GM19455 (cell line): Measurements from ENCODE around the gene CMIP.

Source experiments
- ATAC-seq: cut with Tn5 transposase; IDR thresholded peaks from one replicate; pipeline ENCODE4 v1.9.1; 2021; ENCODE audit not compliant: unreplicated experiment

Gene CMIP

DNA sequence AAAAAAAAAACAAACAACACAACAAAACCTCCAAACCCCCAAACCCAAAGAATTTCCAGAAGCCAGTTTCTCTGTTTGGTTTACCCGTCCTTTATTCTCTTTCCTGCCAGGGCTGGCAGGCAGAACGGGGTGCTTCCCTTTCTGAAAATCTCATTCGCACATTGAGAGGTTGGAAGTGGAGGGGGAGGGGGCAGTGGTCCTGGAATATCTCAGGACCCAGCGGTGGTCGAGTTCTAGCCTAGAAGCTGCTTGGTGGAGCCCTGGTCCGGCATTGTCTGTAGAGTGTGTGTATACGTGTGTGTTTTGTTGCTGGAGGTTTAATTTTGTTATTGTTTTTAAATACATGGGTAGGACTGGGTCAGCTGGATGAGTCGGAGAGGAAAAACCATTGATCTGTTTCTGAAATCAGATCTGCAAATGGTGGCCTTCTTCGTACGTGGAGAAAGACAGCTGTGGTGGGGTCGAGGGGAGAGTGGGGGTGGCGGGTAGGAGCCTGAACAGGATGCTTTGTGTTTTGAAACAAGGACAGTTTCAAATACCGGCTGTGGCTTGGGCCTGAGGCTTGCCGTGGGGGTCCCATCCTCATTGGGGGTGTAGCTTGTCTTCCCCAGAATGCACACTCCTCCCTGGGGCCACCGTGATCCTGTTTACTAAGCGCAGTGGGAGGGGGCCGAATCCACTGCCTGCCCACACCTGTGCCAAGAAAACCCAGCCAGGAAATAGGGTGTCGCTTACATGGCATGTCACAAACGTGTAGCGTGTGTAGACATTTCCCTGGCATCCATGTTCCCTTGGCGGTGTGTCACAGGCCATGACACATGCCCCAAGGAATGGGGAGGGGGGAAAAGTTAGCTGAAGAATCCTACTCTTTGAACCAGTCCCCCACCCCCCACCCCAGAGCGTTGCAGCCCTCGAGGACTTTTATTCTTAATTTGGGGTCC, 1.6 kb downstream of the CMIP start:
- no peak for ATAC-seq

GRCh38 chr16:81446907-81447268, 2.3 kb downstream of the CMIP start:
- no peak for ATAC-seq

GRCh38 chr16:81447383-81448101, 2.9 kb downstream of the CMIP start:
- ATAC-seq = no peak

GRCh38 chr16:81448154-81449131, 3.8 kb downstream of the CMIP start:
- ATAC-seq = no peak

DNA sequence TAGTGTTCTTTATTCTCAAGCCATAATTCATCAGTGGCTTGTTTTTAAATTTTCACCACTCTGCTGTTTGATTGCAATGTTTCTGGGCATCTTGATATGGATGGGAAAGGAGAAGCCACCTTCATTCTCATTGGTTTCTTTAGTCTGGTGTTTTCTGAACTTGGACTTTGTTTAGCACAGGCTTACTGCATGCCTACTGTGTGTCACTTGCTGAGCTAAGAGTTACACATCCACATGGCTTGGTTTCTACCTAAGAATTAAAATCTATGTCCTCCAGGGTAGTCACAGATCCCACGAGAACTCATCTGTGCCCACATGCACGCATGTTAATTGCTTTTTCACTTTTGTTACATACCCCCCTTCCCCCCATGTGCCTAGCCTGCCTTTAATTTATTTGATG, 4.6 kb downstream of the CMIP start:
- no peak for ATAC-seq

GRCh38 chr16:81449899-81450608, 5.4 kb downstream of the CMIP start:
- no peak for ATAC-seq

GRCh38 chr16:81450783-81451491, 6.3 kb downstream of the CMIP start:
- ATAC-seq = no peak

- ATAC-seq = no peak
These were observed 7.4 kb downstream of the CMIP start for GRCh38 chr16:81451753-81452680.

DNA sequence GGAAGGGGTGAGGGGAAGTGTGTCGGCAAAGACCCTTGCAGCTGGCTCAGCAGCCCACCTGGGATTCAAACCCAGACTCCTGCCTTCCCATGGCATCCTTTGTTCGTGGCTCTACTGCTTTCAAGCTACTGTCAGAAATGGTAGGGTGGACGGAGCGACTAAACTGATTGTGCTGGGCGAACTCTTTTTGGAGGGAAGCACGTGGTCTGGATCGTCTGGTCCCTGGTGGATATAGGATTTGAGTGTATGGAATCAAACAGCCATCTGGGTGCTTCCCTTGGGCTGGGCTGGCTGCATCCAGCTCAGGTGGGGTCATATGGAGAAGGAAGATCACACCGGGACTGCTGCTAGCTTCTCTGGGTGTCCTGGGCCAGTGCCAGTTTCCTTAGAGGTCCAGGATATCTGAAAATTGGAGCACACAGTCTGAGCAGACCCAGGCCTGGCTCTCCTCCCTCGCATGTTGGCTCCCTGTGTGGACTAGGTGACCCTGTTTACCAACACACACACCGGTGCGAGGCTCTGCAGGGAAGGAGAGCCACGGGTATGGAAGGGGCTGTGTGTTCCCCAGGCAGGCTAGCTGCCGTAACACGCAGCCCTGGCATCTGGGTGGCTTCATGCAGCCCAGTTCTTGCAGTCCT, 8.6 kb downstream of the CMIP start:
- ATAC-seq = no peak

DNA sequence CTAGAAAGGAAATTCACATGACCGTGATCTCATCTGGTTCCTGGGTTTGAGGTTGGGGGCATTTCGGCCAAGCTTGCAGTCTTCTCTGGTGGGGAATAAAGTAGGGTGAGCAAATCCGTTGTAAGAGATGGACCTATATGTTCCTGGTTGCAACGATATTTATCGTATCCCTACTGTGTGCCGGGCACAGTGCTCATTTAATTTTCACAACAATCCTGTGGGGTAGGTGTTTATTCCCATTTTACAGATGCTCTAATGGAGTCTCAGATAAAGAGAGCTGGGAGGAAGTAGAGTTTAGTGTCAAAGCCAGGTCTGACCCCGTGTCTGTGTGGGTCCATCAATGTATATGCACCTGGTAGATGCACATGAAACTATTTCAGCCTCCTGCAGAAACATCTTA, 9.4 kb downstream of the CMIP start:
- no peak for ATAC-seq

DNA sequence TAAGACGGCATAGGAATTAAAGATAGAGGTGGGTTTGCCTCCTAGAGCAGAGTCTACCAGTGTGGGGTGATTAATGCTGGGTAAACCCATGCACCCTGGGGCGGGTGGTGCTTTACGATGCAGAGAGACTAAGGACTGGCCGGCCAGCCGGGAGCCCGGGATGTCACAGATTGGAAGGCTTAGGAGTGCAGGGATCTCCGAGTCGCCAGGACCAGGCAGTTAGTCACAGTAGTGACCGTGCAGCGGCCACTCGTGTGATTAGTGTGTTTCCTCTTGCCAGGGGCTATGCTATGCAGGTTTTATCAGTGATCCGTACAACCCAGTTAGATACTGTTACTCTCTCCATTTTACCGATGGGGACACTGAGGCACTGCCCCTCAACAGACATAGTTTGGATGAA, 10.4 kb downstream of the CMIP start:
- no peak for ATAC-seq

DNA sequence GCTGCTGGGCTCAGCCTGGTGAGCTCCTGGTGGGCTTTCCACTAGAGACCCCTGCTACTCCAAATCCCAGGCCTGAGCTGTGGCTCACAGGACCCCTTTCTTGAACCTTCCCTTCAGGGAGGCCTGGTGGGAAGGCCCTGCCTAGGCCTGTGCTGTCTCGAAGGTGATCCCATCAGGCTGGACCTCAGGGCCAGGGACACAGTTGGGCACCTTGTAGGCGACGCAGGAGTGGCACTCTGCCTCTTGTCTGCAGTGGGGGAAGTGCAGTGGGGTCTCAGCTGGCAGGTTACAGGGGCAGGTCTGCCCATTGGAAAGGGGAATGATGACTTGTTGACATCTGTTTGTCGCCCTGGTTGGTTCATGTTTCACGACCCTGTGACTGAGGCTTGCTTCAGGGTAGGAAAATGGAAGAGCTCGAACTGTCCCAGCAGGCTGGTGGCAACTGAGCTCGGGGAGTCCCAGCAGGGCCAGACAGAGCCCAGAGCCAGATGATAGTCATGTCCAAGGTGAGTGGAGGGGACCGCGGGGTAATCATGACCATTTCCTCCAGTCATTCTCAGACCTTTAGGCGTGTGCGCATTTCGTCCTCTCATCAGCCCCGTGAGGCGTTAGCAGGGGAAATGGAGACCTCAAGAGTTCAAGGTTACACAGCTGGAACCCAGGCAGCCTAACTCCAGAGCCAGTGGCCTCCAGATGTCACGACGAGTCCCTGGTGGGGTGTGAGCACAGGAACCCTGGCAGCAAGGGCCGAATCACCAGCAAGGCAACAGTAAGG, 11.3 kb downstream of the CMIP start:
- no peak for ATAC-seq

- no peak for ATAC-seq
These were observed 12.1 kb downstream of the CMIP start for GRCh38 chr16:81456523-81457325.

DNA sequence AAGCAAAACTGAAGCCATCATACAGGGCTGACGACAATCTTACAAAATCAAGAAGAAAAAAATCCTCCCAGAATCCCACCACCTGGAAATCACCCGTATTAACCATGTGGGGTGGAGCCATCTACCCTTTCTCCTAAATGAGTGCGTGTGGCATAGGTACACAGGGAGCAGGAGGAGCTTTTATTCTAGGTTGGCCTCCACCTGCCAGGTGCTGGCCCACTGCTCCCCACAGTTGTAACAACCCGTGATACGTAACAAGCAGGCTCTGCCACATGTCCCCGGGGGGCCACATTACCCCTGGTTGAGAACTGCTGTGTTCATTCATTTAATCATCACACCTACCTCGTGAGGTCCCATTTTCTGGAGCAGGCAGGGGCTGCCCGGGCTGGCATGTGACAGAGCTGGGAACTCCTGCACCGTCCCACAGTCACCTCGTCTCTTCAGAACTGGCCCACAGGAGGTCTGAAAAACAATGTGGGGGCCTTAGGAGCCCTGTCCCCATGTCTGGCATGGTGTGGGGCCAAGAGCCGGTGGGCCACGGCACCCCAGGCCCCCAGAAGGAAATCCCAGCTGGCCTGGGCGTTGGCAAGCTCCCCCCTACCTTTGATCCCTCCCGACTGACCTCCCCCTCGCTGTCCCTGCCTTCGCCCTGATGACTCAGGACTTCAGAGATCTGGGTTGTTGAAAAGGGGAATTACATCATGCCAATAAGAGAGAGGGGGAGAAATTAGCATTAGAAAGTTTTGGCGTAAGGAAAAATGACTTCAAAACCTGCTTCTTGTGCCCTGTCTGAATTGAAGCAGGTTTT, 12.9 kb downstream of the CMIP start:
- ATAC-seq = no peak

DNA sequence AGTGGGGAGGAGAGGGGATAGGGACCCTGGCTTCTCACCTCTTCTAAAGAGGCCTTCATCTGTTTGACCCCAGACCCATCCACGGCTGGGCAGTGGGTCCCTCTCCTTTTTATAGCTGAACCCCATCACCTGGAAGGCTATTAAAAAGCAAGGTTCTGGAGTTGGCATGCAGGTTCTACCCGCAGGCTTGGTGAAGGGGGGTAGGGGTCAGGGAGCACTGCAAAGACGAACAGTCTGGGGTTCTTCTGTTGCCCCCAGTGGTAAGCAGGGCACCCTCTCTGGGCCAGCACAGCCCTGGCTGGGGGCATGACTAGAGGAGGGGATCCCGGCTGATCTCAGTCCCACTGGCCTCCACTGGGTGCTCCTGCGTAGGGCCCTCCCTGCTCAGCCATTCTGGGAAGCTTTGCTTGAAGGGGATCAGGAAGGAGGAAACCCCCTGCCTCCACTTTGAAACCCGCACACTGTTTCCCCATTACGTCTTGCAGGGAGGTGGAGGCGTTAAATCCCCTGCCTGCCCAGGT, 13.6 kb downstream of the CMIP start:
- no peak for ATAC-seq
